Measurements from ENCODE around the gene IL34. TPM values are rescaled to one million over a fixed set of nuclear protein-coding genes. Genes with fewer than 3 reads are reported as not detected.
"Not testable (repeated sequence)": the region's sequence is repeated elsewhere in the genome, so short reads cannot be mapped to it uniquely, and the experiment has no call there.

The IL34 gene
- total RNA-seq, 4 donors from 2014 or later: 1.1 to 1.4 TPM; not detected in 2

- intact Hi-C loops (cut with DNase I; ENCODE audit: low total_unique reads): loop anchor here (5.0 kb wide), 1 partner anchor 1337 kb away; no protein-coding TSS in a partner anchor
- TF ChIP-seq CTCF (IDR thresholded peaks at IDR 0.05) (no peak), EP300 (IDR thresholded peaks at IDR 0.05; ENCODE audit: low read depth) (no peak), POLR2AphosphoS5 (IDR thresholded peaks at IDR 0.05) (no peak), POLR2A (IDR thresholded peaks at IDR 0.05) (no peak)
- WGBS, 2 donors (ENCODE audit: low coverage in 1 of 2): 74 to 78% methylated on average over 4 of the region's 4 CpGs
Observed at GRCh38 chr16:70634861-70635260, 11.5 kb upstream of the IL34 start.

GRCh38 chr16:70635336-70636016, 10.9 kb upstream of the IL34 start:
- H3K27ac ChIP-seq: peak overlapping the region in 1 of 4 donors; percentile 9
- no peaks in the 10 kb centered on the region for H3K36me3 ChIP-seq
- peaks cover 0 to 9% of the 10 kb centered on the region in 2 donors for H3K9me3 ChIP-seq
- no peaks in the 10 kb centered on the region for H3K27me3 ChIP-seq
- H3K4me1 ChIP-seq: peaks cover 0 to 5% (median 2%) of the 10 kb centered on the region in 4 donors
- no peak overlapping the region for H3K4me3 ChIP-seq
- no peak for DNase-seq
- WGBS, 2 donors (ENCODE audit: low coverage in 1 of 2): 69 to 75% methylated on average over 3 to 5 of the region's 5 CpGs
- intact Hi-C loops (cut with DNase I; ENCODE audit: low total_unique reads): no loop called here
- in situ Hi-C loops (cut with MboI; ENCODE audit: low pct_ligation_motif_present in 1 of 4, low pct_unique_long_range_greater_than_20kb in 1 of 4, low sequenced_read_pairs in 3 of 4): loop anchor here in 1 of 4 donors (10.0 kb wide), 1 partner anchor 51 kb away; no protein-coding TSS in a partner anchor
- TF ChIP-seq POLR2AphosphoS5 (IDR thresholded peaks at IDR 0.05): no peak
- TF ChIP-seq EP300 (IDR thresholded peaks at IDR 0.05; ENCODE audit: low read depth): no peak
- TF ChIP-seq POLR2A (IDR thresholded peaks at IDR 0.05): no peak
- TF ChIP-seq CTCF (IDR thresholded peaks at IDR 0.05): no peak

More at GRCh38 chr16:70634861-70635260, 11.5 kb upstream of the IL34 start:
- in situ Hi-C loops (cut with MboI; ENCODE audit: low pct_ligation_motif_present in 1 of 4, low pct_unique_long_range_greater_than_20kb in 1 of 4, low sequenced_read_pairs in 3 of 4): loop anchor here in 1 of 4 donors (10.0 kb wide), 1 partner anchor 50 kb away; no protein-coding TSS in a partner anchor
- H3K4me3 ChIP-seq: no peak overlapping the region
- DNase-seq: no peak
- peaks cover 0 to 3% (median 1%) of the 10 kb centered on the region in 4 donors for H3K4me1 ChIP-seq
- H3K27ac ChIP-seq: peak overlapping the region in 1 of 4 donors; percentile 9
- no peaks in the 10 kb centered on the region for H3K27me3 ChIP-seq
- H3K36me3 ChIP-seq: no peaks in the 10 kb centered on the region
- peaks cover 0 to 11% of the 10 kb centered on the region in 2 donors for H3K9me3 ChIP-seq

- TF ChIP-seq EP300 (IDR thresholded peaks at IDR 0.05; ENCODE audit: low read depth): no peak
- peak; percentile 22 to 74 (median 46) for TF ChIP-seq POLR2AphosphoS5 (IDR thresholded peaks at IDR 0.05)
- TF ChIP-seq CTCF (IDR thresholded peaks at IDR 0.05): no peak
- Histone ChIP-seq H3K4me1 (peaks cover 0 to 5% (median 2%) of the 10 kb centered on the region in 4 donors), H3K27ac (peak overlapping the region in 3 of 4 donors; percentile 12 to 66 (median 16)), H3K4me3 (no peak overlapping the region), H3K27me3 (no peaks in the 10 kb centered on the region), H3K36me3 (no peaks in the 10 kb centered on the region), H3K9me3 (no peaks in the 10 kb centered on the region)
- in situ Hi-C loops (cut with MboI; ENCODE audit: low pct_ligation_motif_present in 1 of 4, low pct_unique_long_range_greater_than_20kb in 1 of 4, low sequenced_read_pairs in 3 of 4): loop anchor here in 1 of 4 donors (10.0 kb wide), 1 partner anchor 54 kb away; no protein-coding TSS in a partner anchor
- intact Hi-C loops (cut with DNase I; ENCODE audit: low total_unique reads): no loop called here
- WGBS, 2 donors (ENCODE audit: low coverage in 1 of 2): 62 to 95% methylated on average over 3 to 18 of the region's 18 CpGs
- peak; percentile 31 for DNase-seq
Observed at GRCh38 chr16:70638814-70639792, 7.3 kb upstream of the IL34 start.

GRCh38 chr16:70642633-70643032, 3.7 kb upstream of the IL34 start:
- WGBS, 2 donors (ENCODE audit: low coverage in 1 of 2): 86% methylated on average over 1 of the region's 1 CpG; no CpG with 5 or more reads in 1 of the 2 donors
- no peak for DNase-seq
- Histone ChIP-seq H3K9me3 (no peaks in the 10 kb centered on the region), H3K36me3 (no peaks in the 10 kb centered on the region), H3K27me3 (no peaks in the 10 kb centered on the region), H3K4me1 (peaks cover 0 to 5% (median 0%) of the 10 kb centered on the region in 4 donors), H3K27ac (no peak overlapping the region), H3K4me3 (no peak overlapping the region)
- in situ Hi-C loops (cut with MboI; ENCODE audit: low pct_ligation_motif_present in 1 of 4, low pct_unique_long_range_greater_than_20kb in 1 of 4, low sequenced_read_pairs in 3 of 4): no loop called here
- intact Hi-C loops (cut with DNase I; ENCODE audit: low total_unique reads): no loop called here
- TF ChIP-seq POLR2A (IDR thresholded peaks at IDR 0.05) (no peak), POLR2AphosphoS5 (IDR thresholded peaks at IDR 0.05) (no peak), EP300 (IDR thresholded peaks at IDR 0.05; ENCODE audit: low read depth) (no peak), CTCF (IDR thresholded peaks at IDR 0.05) (no peak)

- 87% methylated on average over 7 of the region's 7 CpGs; no CpG with 5 or more reads in 1 of the 2 donors for WGBS, 2 donors (ENCODE audit: low coverage in 1 of 2)
- H3K27ac ChIP-seq; in situ Hi-C loops (cut with MboI; ENCODE audit: low pct_ligation_motif_present in 1 of 4, low pct_unique_long_range_greater_than_20kb in 1 of 4, low sequenced_read_pairs in 3 of 4): not testable (repeated sequence)
Observed at GRCh38 chr16:70643264-70643663, 3.1 kb upstream of the IL34 start.

More at GRCh38 chr16:70643264-70643663, 3.1 kb upstream of the IL34 start:
- DNase-seq; H3K36me3 ChIP-seq; H3K9me3 ChIP-seq; H3K4me3 ChIP-seq; intact Hi-C loops (cut with DNase I; ENCODE audit: low total_unique reads); H3K4me1 ChIP-seq; H3K27me3 ChIP-seq: not testable (repeated sequence)

Data from transverse colon (tissue), 4 donors.